ENCODE data around the gene SGCG. TPM values are rescaled to one million over a fixed set of nuclear protein-coding genes. Genes with fewer than 3 reads are reported as not detected.

SGCG gene
- total and polyA plus RNA-seq, 12 donors: 0.32 to 1.3 (median 0.47) TPM; not detected in 6

DNA sequence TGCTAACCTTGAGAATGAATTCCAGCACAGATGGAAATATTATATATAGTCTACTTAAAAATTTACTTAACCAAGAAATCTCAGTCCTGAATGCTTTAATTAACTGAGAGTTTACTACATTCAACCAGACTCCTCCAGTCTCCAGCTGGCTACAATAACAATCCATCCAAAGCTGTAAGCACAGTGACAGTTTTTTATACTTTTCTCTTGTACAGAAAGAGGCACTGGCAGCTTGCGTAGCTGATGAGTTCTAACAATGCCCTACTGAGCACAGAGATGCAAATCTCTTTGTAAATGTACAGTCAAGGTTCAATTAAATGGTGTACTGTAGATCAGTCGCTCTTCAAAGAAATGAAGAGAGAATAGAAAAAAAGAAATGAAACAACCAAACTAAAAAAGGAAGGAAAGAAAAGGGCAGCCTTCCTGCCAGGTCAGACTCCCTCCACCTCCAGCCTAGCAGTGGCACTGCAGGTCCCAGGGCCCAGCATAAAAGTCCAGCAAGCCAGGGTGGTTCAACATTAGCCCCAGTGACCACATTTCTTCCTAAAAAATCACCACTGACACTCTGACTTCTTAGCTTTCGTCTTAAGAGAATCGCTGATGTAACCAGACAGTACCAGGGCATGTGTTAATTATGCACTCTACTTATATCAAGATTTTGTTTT, 164.3 kb downstream of the SGCG start:
- no peak for DNase-seq
- intact Hi-C loops (cut with DNase I): no loop called here
- Histone ChIP-seq H3K27me3 (no peaks in the 10 kb centered on the region), H3K36me3 (replicated peaks in 1 of 2) (peaks cover 0 to 9% of the 10 kb centered on the region in 2 donors), H3K4me1 (replicated peaks in 1 of 2) (peaks cover 0 to 15% of the 10 kb centered on the region in 2 donors), H3K4me3 (no peak overlapping the region), H3K9me3 (replicated peaks in 1 of 3) (no peaks in the 10 kb centered on the region), H3K27ac (no peak overlapping the region)
- TF ChIP-seq, protein P1, sequence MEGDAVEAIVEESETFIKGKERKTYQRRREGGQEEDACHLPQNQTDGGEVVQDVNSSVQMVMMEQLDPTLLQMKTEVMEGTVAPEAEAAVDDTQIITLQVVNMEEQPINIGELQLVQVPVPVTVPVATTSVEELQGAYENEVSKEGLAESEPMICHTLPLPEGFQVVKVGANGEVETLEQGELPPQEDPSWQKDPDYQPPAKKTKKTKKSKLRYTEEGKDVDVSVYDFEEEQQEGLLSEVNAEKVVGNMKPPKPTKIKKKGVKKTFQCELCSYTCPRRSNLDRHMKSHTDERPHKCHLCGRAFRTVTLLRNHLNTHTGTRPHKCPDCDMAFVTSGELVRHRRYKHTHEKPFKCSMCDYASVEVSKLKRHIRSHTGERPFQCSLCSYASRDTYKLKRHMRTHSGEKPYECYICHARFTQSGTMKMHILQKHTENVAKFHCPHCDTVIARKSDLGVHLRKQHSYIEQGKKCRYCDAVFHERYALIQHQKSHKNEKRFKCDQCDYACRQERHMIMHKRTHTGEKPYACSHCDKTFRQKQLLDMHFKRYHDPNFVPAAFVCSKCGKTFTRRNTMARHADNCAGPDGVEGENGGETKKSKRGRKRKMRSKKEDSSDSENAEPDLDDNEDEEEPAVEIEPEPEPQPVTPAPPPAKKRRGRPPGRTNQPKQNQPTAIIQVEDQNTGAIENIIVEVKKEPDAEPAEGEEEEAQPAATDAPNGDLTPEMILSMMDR (IDR thresholded peaks at IDR 0.05): no peak
- TF ChIP-seq POLR2A (IDR thresholded peaks at IDR 0.05): no peak
- 84 to 89% (median 87%) methylated on average over 4 of the region's 4 CpGs for WGBS, 4 donors

DNA sequence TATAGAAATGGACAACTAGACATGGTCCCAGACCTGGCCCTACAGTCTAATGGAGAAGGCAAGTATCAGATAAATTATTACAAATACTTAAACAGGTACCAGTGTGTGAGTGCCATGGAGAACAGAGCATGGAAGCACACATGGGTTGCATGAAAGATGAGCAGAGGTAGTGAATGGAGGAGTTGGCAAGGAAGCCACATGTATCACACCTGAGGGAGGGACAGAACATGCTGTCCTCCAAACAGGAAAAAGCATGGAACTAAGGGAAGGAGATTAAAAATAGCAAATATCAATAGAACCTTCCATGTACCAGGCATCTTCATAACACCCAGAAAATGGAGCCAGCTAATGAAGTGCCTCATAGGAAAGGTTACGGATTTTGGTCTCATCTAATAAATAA, 166.8 kb downstream of the SGCG start:
- TF ChIP-seq, protein P1 (IDR thresholded peaks at IDR 0.05): no peak
- TF ChIP-seq POLR2A (IDR thresholded peaks at IDR 0.05): no peak
- 96 to 100% (median 97%) methylated on average over 1 of the region's 1 CpG for WGBS, 4 donors
- DNase-seq: no peak
- Histone ChIP-seq H3K36me3 (replicated peaks in 1 of 2) (no peaks in the 10 kb centered on the region), H3K27ac (no peak overlapping the region), H3K27me3 (no peaks in the 10 kb centered on the region), H3K9me3 (replicated peaks in 1 of 3) (no peaks in the 10 kb centered on the region), H3K4me3 (no peak overlapping the region), H3K4me1 (replicated peaks in 1 of 2) (peaks cover 0 to 15% of the 10 kb centered on the region in 2 donors)
- intact Hi-C loops (cut with DNase I): no loop called here

DNA sequence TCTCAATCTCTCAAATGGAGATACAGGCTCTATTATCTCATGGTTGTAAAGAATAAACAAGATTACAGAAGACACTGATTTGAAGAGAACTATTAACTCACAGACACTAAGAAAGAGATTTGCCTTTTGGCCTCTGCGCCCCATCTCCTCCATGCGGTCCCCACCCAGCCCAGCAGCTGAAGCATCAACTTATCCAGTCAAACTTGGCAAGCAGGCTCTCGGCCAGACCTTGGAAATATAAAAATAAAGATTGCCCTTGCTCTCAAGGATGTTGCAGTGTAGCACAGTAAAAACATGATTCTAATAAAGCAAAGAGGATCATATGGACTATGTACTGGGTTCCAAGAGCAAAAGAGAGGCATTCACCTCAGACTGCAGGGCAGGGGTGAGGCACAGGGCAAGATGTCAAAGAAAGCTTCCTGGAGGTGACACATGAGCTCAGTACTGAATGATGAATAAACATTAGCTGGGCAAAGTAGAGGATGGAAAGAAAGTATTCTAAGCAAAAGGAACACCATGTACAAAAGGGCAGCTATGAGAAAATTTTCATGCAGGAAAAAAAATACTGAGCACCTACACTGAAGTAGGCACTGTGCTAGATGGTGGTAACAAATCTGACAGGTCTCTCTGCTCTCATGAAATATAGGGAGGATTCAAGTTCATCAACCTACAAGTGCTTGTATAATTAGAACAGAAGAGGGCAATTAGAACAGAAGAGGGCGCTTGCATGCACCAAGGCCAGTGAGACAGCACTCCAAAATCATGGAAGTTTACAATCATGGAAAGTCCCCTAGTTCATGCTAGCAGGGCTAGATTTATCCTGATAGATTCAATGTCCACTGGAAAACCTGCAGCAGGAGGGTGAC, 167.7 kb downstream of the SGCG start:
- intact Hi-C loops (cut with DNase I): no loop called here
- Histone ChIP-seq H3K4me1 (replicated peaks in 1 of 2) (peaks cover 0 to 15% of the 10 kb centered on the region in 2 donors), H3K9me3 (replicated peaks in 1 of 3) (no peaks in the 10 kb centered on the region), H3K27ac (no peak overlapping the region), H3K4me3 (no peak overlapping the region), H3K27me3 (no peaks in the 10 kb centered on the region), H3K36me3 (replicated peaks in 1 of 2) (no peaks in the 10 kb centered on the region)
- TF ChIP-seq POLR2A (IDR thresholded peaks at IDR 0.05): no peak
- TF ChIP-seq, protein P1 (IDR thresholded peaks at IDR 0.05): no peak
- no peak for DNase-seq
- 64 to 74% (median 65%) methylated on average over 4 of the region's 4 CpGs for WGBS, 4 donors

DNA sequence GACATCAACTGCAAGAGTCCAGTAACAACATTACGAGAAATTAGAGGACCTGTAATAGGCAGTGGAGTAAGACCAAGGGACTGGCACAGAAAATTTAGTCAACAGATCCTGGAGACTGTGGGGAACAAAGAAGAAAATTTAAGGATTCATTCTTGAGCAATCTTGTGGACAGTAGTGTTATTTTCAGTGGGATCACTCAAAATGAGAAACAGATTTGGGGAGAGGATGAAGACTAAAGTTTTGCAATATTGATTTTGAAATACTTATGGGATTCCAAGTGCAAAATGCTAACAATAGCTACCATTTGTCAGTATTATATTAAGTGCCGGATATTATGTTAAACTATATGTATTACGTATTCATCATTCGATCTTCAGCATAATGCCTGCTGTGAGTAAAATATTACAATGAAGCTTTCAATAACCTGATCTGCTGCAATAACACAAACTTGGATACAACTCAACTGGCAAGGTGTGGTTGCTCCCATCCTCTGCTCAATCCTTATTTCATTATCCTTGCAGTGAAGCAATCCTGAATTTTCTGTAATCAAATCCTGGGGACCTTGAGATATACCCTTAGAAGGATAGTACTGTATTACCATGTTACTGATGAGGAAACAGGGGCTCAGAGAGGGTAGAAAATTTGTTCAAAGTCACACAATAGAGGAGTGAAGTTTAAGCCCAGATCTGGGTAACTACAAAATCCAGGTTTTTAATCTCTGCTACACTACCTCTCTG, 168.6 kb downstream of the SGCG start:
- no peak overlapping the region for H3K4me3 ChIP-seq
- no peaks in the 10 kb centered on the region for H3K9me3 ChIP-seq (replicated peaks in 1 of 3)
- no peak overlapping the region for H3K27ac ChIP-seq
- H3K36me3 ChIP-seq (replicated peaks in 1 of 2): no peaks in the 10 kb centered on the region
- WGBS, 4 donors: 90 to 99% (median 94%) methylated on average over 4 of the region's 4 CpGs
- intact Hi-C loops (cut with DNase I): no loop called here
- H3K27me3 ChIP-seq: no peaks in the 10 kb centered on the region
- H3K4me1 ChIP-seq (replicated peaks in 1 of 2): peaks cover 0 to 15% of the 10 kb centered on the region in 2 donors
- no peak for DNase-seq
- TF ChIP-seq POLR2A (IDR thresholded peaks at IDR 0.05): no peak
- TF ChIP-seq, protein P1 (IDR thresholded peaks at IDR 0.05): no peak

Measured in adrenal gland (tissue), 12 donors.